Activated T-cell treated with anti-CD3 and anti-CD28 coated beads for 1 hour (primary cell): ENCODE data around the gene LPP.

Source experiments
- DNase-seq: peaks from one replicate; pipeline ENCODE4 v3.0.0-alpha.2; 2020; ENCODE audit warnings: low read depth

LPP gene

DNA sequence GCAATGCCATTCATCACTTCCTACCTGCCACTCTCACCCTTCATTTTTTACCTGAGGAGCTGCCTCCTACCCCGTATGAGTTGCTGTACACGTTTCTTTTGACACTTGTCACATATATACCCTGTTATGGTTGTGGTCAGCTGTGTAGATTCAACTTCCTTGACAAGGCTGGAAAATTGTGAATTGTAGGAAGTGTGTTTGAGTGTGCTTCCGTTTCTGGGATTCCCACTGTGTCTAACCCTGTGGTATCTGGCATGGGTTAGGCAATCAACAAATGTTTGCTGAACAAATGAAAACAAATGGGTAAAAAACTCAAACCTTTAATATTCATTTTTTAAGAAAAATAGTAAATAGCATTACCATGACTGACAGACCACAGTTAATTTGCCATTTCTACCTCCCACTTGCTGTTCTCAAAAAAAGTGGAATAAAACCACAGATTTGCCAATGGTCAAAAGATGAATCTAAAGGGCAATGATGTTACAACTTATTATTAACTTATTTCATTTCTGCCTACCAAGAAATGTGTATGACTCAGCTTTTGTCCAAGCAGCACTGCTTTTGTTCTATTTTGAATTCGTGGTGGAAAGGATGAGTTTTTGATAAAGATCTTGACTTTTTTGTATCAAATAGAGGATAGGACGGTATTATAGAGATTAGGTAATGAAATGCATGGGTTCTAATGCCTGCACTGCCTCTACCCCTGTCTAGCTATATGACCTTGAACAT, 404.6 kb downstream of the LPP start:
- DNase-seq, result no peak

- no peak for DNase-seq
Observed at GRCh38 chr3:188559072-188559429, 405.1 kb downstream of the LPP start.

- no peak for DNase-seq
Observed at GRCh38 chr3:188559856-188560255, 405.9 kb downstream of the LPP start.

- no peak for DNase-seq
Observed at GRCh38 chr3:188562144-188562543, 408.2 kb downstream of the LPP start.

DNA sequence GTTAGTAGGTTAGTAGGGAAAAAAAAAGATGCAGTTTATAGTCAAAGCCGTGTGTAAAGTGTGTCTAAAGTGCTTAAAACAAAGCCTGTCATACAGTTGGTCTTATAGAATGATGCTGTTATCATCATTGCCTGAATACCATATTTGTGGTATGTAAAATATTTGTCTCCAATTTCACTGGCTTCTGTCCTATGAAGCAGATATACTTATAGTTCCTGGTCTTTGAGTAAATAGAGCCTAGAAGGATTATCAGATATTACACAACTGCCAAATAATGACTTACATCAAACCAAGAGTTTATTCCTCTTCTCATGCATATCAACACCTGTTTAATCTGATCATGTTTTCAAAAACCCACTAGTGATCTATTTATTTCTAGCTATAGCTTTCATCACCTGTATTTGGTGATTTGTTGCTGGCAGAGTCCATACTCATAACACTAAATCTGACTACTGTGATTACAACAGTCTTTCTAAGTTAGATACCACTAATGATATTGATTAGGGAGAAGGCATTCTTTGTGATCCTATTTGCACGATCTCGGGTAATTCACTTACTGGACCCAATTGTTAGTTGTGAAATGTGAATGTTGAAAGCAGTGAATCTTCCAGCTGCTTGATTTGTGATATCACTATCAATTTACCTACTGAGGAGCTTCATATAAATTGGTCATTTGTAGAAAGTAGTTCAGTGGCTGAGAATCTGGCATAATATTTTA, 413.7 kb downstream of the LPP start:
- DNase-seq, result no peak

- DNase-seq, result no peak
Observed at GRCh38 chr3:188568736-188569135, 414.8 kb downstream of the LPP start.

DNA sequence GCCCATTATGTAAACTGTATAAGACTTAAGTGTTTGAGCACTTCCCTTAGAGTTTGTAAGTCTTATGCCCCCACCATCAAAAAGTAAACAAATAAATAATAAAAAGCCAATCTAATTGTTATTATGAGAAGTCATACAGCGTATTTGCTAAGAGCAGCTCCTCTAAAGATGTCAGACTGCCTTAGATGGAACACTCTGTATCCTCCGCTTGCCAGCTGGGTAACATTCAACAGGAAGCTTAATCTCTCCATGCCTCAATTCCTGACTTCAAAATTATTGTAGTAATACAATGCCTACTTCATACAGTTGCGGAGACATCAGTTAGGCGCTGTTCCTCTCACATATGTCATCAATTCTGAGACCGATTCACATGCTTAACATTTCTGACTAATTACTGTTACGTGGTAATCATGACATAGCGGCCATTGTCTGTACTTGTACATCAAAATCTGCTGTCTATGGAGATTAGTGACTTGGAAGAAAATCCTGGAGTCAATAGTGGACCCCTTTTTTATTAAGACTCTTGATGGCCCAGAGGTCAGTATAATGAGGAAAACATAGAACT, 417.7 kb downstream of the LPP start:
- DNase-seq, result no peak

DNA sequence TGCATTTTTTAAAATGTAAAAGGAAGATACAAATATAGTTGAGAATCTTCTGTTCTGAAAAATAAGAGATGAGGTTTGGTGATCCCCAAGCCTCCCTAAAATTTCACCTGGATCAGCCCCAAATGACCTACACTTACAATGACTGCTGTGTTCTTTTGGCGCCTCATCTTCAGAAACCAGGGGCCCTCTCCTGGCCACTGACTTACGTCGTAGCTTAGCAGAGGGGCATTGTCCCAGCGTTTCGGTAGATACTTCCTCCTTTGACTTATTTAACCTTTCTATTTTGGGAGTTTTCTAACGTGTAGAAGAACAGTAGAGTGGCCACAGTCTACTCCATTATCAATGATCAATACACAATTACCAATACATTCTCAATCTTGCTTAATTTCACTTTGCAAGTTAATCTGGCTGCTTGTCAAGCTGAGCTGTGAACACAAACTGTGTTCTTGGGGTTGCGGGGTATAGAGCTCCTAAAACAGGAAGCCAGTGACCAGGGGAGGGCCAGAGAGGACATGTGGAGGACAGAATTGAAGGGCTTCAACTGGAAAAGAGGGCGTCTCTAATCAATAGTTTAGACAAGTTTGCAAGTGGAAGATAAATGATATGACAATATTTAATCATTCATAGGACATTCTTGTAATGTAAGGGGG, 419.5 kb downstream of the LPP start:
- DNase-seq, result no peak

DNA sequence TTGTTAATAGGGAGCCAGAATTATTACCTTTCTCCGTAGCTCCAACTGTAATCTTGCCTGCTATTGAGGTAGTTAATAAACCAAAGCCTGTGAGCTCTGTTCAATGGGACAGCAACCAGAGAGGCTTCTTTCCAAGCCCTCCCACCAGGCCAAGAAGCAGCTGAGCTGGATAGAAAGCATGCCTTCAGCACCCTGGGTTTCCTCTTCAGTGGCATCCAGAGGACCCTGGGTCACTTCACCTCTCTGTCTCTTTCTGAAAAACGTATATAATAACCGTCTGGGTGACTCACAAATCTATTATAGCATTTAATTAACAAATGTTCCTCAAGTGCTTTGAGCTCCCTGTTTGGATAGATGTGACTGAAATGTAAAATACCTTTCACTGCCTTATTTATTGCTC, 420.0 kb downstream of the LPP start:
- DNase-seq, result no peak

DNA sequence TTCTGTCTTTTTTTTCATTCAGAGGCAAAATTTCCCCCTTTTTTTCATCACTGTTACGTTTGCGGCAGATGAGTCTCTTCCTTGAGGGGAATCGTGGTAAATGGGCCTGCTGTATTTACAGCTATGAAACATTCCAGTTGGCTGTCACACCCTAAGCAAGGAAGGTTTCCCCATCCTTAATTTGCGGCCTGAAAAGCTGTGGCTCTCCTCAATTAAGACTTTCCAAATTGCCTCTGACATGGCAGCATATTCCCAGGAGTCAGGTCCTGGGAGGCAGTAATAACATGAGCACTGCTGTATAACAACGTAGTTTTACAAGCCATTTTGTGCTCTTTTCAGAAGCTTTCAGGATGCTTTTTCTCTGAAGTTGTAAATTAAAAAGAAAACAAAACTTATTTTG, 420.9 kb downstream of the LPP start:
- no peak for DNase-seq

GRCh38 chr3:188575501-188575900, 421.5 kb downstream of the LPP start:
- no peak for DNase-seq

DNA sequence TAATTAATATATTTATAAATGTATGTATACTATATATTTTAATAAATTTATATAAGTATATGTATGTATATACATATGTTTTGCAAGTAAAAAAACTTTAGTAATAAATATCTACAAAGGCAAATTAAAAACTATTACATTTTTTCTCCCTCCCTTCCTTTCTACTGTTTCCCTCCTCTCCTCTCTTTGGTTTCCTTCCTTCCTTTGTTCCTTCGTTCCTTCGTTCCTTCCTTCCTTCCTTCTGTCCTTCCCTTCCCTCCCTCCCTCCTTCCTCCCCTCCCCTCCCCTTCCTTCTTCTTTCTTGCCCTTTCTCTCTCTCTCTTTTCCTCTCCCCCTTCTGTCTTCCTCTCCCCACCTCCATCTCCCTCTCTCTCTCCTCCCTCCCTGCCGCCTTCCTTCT, 423.6 kb downstream of the LPP start:
- no peak for DNase-seq

- no peak for DNase-seq
Observed at GRCh38 chr3:188578576-188579363, 424.8 kb downstream of the LPP start.

GRCh38 chr3:188580223-188580622, 426.3 kb downstream of the LPP start:
- DNase-seq, result no peak

- DNase-seq, result no peak
Observed at GRCh38 chr3:188580659-188581058, 426.7 kb downstream of the LPP start.

GRCh38 chr3:188581365-188581764, 427.4 kb downstream of the LPP start:
- DNase-seq, result no peak

- no peak for DNase-seq
Observed at GRCh38 chr3:188581792-188582191, 427.8 kb downstream of the LPP start.

GRCh38 chr3:188583341-188584161, 429.6 kb downstream of the LPP start:
- no peak for DNase-seq

- DNase-seq, result no peak
Observed at GRCh38 chr3:188584162-188584529, 430.2 kb downstream of the LPP start.

- DNase-seq, result no peak
Observed at GRCh38 chr3:188584958-188585689, 431.2 kb downstream of the LPP start.

GRCh38 chr3:188589071-188589470, 435.1 kb downstream of the LPP start:
- DNase-seq, result no peak
